HepG2 (cell line): ENCODE measurements around the gene FOXA3. TPM values are rescaled to one million over a fixed set of nuclear protein-coding genes. Genes with fewer than 3 reads are reported as not detected.

Experiments used
- CCAR2 ChIP-seq: fragments of 200-400 bp; formaldehyde crosslinking; optimal IDR thresholded peaks from 2 replicates; pipeline ENCODE3; 2018; ENCODE audit warnings: low read depth, mild to moderate bottlenecking, low read length, moderate library complexity
- JUND ChIP-seq: sonication (generic); formaldehyde crosslinking; IDR thresholded peaks from 2 replicates; pipeline ENCODE4 v1.8.0; 2022; ENCODE audit warnings: mild to moderate bottlenecking, missing genetic modification reagents
- MAZ ChIP-seq, 2 experiments: sonication (generic) in 1 of 2; formaldehyde crosslinking in 1 of 2; IDR thresholded peaks; 2 replicates each; pipeline versions ENCODE4 v1.5.0 to v1.6.1; 2012 to 2020; ENCODE audit warnings: low read depth in 2 of 2, mild to moderate bottlenecking in 2 of 2, borderline replicate concordance in 1 of 2, improper control_type of control experiment in 1 of 2, low read length in 1 of 2, missing genetic modification reagents in 1 of 2, moderate library complexity in 1 of 2
- NFYB ChIP-seq: sonication (generic); formaldehyde crosslinking; IDR thresholded peaks from 2 replicates; pipeline ENCODE4 v1.4.0; 2020; ENCODE audit warnings: missing genetic modification reagents
- NKX3-1 ChIP-seq: sonication (generic); formaldehyde crosslinking; IDR thresholded peaks from 2 replicates; pipeline ENCODE4 v1.5.0; 2020; ENCODE audit warnings: missing genetic modification reagents
- ONECUT2 ChIP-seq: sonication (generic); formaldehyde crosslinking; IDR thresholded peaks from 2 replicates; pipeline ENCODE4 v1.4.0; 2020; ENCODE audit warnings: missing genetic modification reagents
- POLR2A ChIP-seq, 2 experiments: IDR thresholded peaks; 2 replicates each; pipeline ENCODE4 v1.6.1; 2011; ENCODE audit warnings: low read depth in 2 of 2, low read length in 2 of 2, mild to moderate bottlenecking in 1 of 2, moderate library complexity in 1 of 2; ENCODE audit not compliant: insufficient read depth in 1 of 2
- SMC3 ChIP-seq: IDR thresholded peaks from 2 replicates; pipeline ENCODE4 v1.6.1; 2011; ENCODE audit warnings: low read length, improper control_type of control experiment
- TCF12 ChIP-seq, 2 experiments: fragments of 450-650 bp in 1 of 2; sonication (generic) in 1 of 2; formaldehyde crosslinking in 1 of 2; IDR thresholded peaks; 2 replicates each; pipeline versions ENCODE4 v1.6.1 to v1.8.0; 2017 to 2022; ENCODE audit warnings: antibody characterized with exemption in 1 of 2, mild to moderate bottlenecking in 1 of 2, missing genetic modification reagents in 1 of 2, moderate library complexity in 1 of 2
- ZNF263 ChIP-seq: sonication (generic); formaldehyde crosslinking; IDR thresholded peaks from 2 replicates; pipeline ENCODE4 v1.4.0; 2020; ENCODE audit warnings: missing genetic modification reagents
- polyA plus RNA-seq, 8 experiments: library from polyadenylated mRNA; depleted of rRNA in 3 of 8; stranded (reverse) in 7 of 8; unstranded in 1 of 8; fragments of >200 nt; fragmentation: Illumina TruSeq in 4 of 8; extraction: Trizol in 4 of 8; gene quantifications; 2 replicates each; pipeline versions ENCODE4 v1.2.1 to v1.2.3, GENCODE V29; 2011 to 2016; ENCODE audit warnings: low read depth in 4 of 8, missing spikeins in 1 of 8, mixed read lengths in 1 of 8; ENCODE audit not compliant: insufficient read depth in 1 of 8
- total RNA-seq, 5 experiments: library from RNA; depleted of rRNA; stranded (reverse); fragments of >200 nt; fragmentation: Illumina TruSeq; extraction: Trizol; gene quantifications; 2 replicates each; pipeline ENCODE4 v1.2.3, GENCODE V29; 2016; ENCODE audit warnings: low read depth in 1 of 5
- TF ChIP-seq, protein P1 (sequence below): sonication (generic); formaldehyde crosslinking; IDR thresholded peaks from 2 replicates; pipeline ENCODE4 v1.5.0; 2020; ENCODE audit warnings: mild to moderate bottlenecking, missing genetic modification reagents, borderline replicate concordance
- TF ChIP-seq, protein P2 (sequence below): sonication (generic); formaldehyde crosslinking; IDR thresholded peaks from 2 replicates; pipeline ENCODE4 v1.4.0; 2020; ENCODE audit warnings: missing genetic modification reagents
- TF ChIP-seq, protein P3 (sequence below): sonication (generic); formaldehyde crosslinking; IDR thresholded peaks from 2 replicates; pipeline ENCODE4 v1.5.0; 2020; ENCODE audit warnings: missing genetic modification reagents
- TF ChIP-seq, protein P4 (sequence below): sonication (generic); formaldehyde crosslinking; IDR thresholded peaks from 2 replicates; pipeline ENCODE4 v1.8.1; 2023; ENCODE audit warnings: mild to moderate bottlenecking, moderate library complexity, missing genetic modification reagents
- TF ChIP-seq, protein P5 (sequence below): sonication (generic); formaldehyde crosslinking; IDR thresholded peaks from 2 replicates; pipeline ENCODE4 v1.9.0; 2021; ENCODE audit warnings: missing genetic modification reagents, borderline replicate concordance
- TF ChIP-seq, protein P6 (sequence below): sonication (generic); formaldehyde crosslinking; IDR thresholded peaks from 2 replicates; pipeline ENCODE4 v1.4.0; 2020; ENCODE audit warnings: missing genetic modification reagents

The FOXA3 gene
- total and polyA plus RNA-seq, 2 of the 13 experiments (the other 11 are each of a cell fraction or from before 2014, with no cell fraction given), result 29.8 to 47.6 TPM

DNA sequence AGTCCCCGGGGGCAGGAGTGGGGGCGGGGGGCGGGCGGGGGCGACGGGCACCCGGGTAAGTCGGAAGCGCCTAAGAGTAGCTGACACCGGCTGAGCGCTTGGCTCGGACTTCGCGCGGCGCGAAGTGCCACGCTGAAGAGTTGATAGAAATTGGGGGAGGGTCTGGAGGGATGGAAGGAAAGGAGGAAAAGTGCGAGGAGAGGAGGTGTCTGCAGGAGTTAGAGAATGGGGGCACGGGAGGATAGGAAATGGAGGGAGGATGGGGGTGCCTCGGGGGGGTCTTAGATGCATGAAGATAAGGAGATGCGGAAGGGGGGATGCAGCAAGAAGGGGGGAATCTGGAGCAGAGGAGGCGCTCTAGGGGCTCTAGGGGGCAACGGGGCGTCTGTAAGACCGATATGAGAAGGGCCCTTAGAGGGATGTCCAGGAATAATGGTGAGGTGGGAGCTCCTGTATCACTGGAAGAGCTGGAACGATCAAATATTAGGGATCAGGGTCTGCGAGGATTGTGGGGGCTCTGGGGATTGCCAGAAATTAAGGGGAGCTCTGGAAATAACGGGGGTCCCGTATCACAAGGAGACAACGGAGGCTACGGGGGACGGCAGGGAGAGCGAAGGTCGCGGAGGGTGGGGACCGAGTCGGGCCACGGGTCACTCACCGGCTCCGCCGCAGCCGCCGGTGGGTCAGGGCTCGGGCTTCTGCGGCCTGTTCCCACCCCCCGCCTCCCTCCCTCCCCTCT, 38.0 kb downstream of the FOXA3 start, which contains the start of gene MYPOP (continued):
- TF ChIP-seq, protein P1, sequence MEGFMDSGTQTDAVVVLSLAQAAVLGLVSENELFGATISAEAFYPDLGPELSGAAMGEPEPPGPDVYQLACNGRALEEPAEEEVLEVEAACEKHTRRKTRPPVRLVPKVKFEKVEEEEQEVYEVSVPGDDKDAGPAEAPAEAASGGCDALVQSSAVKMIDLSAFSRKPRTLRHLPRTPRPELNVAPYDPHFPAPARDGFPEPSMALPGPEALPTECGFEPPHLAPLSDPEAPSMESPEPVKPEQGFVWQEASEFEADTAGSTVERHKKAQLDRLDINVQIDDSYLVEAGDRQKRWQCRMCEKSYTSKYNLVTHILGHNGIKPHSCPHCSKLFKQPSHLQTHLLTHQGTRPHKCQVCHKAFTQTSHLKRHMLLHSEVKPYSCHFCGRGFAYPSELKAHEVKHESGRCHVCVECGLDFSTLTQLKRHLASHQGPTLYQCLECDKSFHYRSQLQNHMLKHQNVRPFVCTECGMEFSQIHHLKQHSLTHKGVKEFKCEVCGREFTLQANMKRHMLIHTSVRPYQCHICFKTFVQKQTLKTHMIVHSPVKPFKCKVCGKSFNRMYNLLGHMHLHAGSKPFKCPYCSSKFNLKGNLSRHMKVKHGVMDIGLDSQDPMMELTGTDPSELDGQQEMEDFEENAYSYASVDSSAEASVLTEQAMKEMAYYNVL, result peak; percentile 32; the same call in 1 of the 2 replicates
- TF ChIP-seq, protein P2, sequence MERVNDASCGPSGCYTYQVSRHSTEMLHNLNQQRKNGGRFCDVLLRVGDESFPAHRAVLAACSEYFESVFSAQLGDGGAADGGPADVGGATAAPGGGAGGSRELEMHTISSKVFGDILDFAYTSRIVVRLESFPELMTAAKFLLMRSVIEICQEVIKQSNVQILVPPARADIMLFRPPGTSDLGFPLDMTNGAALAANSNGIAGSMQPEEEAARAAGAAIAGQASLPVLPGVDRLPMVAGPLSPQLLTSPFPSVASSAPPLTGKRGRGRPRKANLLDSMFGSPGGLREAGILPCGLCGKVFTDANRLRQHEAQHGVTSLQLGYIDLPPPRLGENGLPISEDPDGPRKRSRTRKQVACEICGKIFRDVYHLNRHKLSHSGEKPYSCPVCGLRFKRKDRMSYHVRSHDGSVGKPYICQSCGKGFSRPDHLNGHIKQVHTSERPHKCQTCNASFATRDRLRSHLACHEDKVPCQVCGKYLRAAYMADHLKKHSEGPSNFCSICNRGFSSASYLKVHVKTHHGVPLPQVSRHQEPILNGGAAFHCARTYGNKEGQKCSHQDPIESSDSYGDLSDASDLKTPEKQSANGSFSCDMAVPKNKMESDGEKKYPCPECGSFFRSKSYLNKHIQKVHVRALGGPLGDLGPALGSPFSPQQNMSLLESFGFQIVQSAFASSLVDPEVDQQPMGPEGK (CRISPR knock-in tag), result peak; percentile 64
- TF ChIP-seq NKX3-1 (no peak), TCF12 (IDR thresholded peaks at IDR 0.05) (no peak), TCF12 (CRISPR knock-in tag; IDR thresholded peaks at IDR 0.05) (no peak), JUND (CRISPR knock-in tag) (no peak), NFYB (no peak), POLR2A (IDR thresholded peaks at IDR 0.05; ENCODE audit: insufficient read depth in 1 of 2, low read depth in 2 of 2, low read length in 2 of 2) (peak; percentile 36 to 71; a peak in 2 of 4 replicates), ZNF263 (CRISPR knock-in tag) (no peak), ONECUT2 (CRISPR knock-in tag) (no peak), SMC3 (no peak), CCAR2 (no peak), MAZ (IDR thresholded peaks at IDR 0.05; ENCODE audit: borderline replicate concordance, low read depth, low read length) (no peak; the same call in 1 of the 2 replicates), MAZ (CRISPR knock-in tag; IDR thresholded peaks at IDR 0.05; ENCODE audit: low read depth) (0 out of 2 replicates have a peak, but pooled peaks have one; percentile 12)
- TF ChIP-seq, protein P3, sequence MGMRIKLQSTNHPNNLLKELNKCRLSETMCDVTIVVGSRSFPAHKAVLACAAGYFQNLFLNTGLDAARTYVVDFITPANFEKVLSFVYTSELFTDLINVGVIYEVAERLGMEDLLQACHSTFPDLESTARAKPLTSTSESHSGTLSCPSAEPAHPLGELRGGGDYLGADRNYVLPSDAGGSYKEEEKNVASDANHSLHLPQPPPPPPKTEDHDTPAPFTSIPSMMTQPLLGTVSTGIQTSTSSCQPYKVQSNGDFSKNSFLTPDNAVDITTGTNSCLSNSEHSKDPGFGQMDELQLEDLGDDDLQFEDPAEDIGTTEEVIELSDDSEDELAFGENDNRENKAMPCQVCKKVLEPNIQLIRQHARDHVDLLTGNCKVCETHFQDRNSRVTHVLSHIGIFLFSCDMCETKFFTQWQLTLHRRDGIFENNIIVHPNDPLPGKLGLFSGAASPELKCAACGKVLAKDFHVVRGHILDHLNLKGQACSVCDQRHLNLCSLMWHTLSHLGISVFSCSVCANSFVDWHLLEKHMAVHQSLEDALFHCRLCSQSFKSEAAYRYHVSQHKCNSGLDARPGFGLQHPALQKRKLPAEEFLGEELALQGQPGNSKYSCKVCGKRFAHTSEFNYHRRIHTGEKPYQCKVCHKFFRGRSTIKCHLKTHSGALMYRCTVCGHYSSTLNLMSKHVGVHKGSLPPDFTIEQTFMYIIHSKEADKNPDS (CRISPR knock-in tag), result no peak
- TF ChIP-seq, protein P4, sequence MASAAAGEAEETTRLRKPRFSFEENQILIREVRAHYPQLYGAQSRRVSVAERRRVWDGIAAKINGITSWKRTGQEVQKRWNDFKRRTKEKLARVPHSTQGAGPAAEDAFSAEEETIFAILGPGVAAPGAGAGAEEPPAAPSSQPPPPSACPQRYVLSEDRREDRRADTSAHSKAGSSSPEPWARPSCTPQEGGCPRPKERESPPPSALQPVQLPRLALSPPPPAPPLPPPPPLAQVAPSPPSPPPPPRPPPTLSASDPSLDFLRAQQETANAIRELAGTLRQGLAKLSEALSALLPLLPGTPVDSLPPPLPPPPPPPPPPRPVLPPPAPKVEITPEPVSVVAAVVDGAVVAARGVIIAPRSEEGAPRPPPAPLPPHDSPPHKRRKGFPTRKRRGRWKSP, result no peak
- TF ChIP-seq, protein P5, sequence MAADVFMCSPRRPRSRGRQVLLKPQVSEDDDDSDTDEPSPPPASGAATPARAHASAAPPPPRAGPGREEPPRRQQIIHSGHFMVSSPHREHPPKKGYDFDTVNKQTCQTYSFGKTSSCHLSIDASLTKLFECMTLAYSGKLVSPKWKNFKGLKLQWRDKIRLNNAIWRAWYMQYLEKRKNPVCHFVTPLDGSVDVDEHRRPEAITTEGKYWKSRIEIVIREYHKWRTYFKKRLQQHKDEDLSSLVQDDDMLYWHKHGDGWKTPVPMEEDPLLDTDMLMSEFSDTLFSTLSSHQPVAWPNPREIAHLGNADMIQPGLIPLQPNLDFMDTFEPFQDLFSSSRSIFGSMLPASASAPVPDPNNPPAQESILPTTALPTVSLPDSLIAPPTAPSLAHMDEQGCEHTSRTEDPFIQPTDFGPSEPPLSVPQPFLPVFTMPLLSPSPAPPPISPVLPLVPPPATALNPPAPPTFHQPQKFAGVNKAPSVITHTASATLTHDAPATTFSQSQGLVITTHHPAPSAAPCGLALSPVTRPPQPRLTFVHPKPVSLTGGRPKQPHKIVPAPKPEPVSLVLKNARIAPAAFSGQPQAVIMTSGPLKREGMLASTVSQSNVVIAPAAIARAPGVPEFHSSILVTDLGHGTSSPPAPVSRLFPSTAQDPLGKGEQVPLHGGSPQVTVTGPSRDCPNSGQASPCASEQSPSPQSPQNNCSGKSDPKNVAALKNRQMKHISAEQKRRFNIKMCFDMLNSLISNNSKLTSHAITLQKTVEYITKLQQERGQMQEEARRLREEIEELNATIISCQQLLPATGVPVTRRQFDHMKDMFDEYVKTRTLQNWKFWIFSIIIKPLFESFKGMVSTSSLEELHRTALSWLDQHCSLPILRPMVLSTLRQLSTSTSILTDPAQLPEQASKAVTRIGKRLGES (CRISPR knock-in tag), result no peak
- TF ChIP-seq, protein P6, sequence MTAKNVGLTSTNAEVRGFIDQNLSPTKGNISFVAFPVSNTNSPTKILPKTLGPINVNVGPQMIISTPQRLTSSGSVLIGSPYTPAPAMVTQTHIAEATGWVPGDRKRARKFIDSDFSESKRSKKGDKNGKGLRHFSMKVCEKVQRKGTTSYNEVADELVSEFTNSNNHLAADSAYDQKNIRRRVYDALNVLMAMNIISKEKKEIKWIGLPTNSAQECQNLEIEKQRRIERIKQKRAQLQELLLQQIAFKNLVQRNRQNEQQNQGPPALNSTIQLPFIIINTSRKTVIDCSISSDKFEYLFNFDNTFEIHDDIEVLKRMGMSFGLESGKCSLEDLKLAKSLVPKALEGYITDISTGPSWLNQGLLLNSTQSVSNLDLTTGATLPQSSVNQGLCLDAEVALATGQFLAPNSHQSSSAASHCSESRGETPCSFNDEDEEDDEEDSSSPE (CRISPR knock-in tag), result peak; percentile 45
